Adipocyte (in vitro differentiated cells): ENCODE results near the gene RMC1.

Experiments
- DNase-seq: peaks from one replicate; pipeline ENCODE4 v3.0.0-alpha.2; 2015; ENCODE audit warnings: low read depth
- H3K27me3 ChIP-seq: replicated peaks from 2 replicates; pipeline ENCODE4 v1.7.0; 2013; ENCODE audit warnings: mild to moderate bottlenecking, low read length, moderate library complexity; ENCODE audit not compliant: control insufficient read depth, insufficient read depth
- H3K36me3 ChIP-seq: 2 replicates; pipeline ENCODE4 v1.7.0; 2013; ENCODE audit warnings: low read length, mild to moderate bottlenecking, moderate library complexity; ENCODE audit not compliant: control insufficient read depth, insufficient read depth, severe bottlenecking
- H3K4me1 ChIP-seq: 2 replicates; pipeline ENCODE4 v1.7.0; 2013; ENCODE audit warnings: mild to moderate bottlenecking, low read length, moderate library complexity; ENCODE audit not compliant: control insufficient read depth, insufficient read depth
- H3K4me3 ChIP-seq: 2 replicates; pipeline ENCODE4 v1.7.0; 2013; ENCODE audit warnings: mild to moderate bottlenecking, low read length, moderate library complexity
- H3K9ac ChIP-seq: 2 replicates; pipeline ENCODE4 v1.7.0; 2013; ENCODE audit warnings: mild to moderate bottlenecking, low read length, moderate library complexity
- H3K9me3 ChIP-seq: 2 replicates; pipeline ENCODE4 v1.7.0; 2013; ENCODE audit warnings: mild to moderate bottlenecking, low read length, moderate library complexity; ENCODE audit not compliant: control insufficient read depth

The RMC1 gene

GRCh38 chr18:23538001-23538400 is 34.7 kb downstream of the RMC1 start:
- Histone ChIP-seq H3K9me3 (no peaks in the 10 kb centered on the region), H3K4me3 (no peak overlapping the region), H3K27me3 (no peaks in the 10 kb centered on the region), H3K36me3 (peaks cover 100% of the 10 kb centered on the region), H3K9ac (no peak overlapping the region), H3K4me1 (no peaks in the 10 kb centered on the region)
- DNase-seq, result no peak

- Histone ChIP-seq H3K9me3 (no peaks in the 10 kb centered on the region), H3K4me1 (no peaks in the 10 kb centered on the region), H3K36me3 (peaks cover 98% of the 10 kb centered on the region), H3K27me3 (no peaks in the 10 kb centered on the region), H3K4me3 (no peak overlapping the region), H3K9ac (no peak overlapping the region)
- DNase-seq, result peak; percentile 32
Measured at GRCh38 chr18:23538870-23539269, 35.6 kb downstream of the RMC1 start.

- DNase-seq, result no peak
- H3K9me3 ChIP-seq, result no peaks in the 10 kb centered on the region
- peaks cover 98% of the 10 kb centered on the region for H3K36me3 ChIP-seq
- no peaks in the 10 kb centered on the region for H3K4me1 ChIP-seq
- no peaks in the 10 kb centered on the region for H3K27me3 ChIP-seq
- H3K9ac ChIP-seq, result no peak overlapping the region
- no peak overlapping the region for H3K4me3 ChIP-seq
Measured at GRCh38 chr18:23539296-23539695, 36.0 kb downstream of the RMC1 start.

- DNase-seq, result no peak
- Histone ChIP-seq H3K9me3 (no peaks in the 10 kb centered on the region), H3K36me3 (peaks cover 98% of the 10 kb centered on the region), H3K9ac (no peak overlapping the region), H3K27me3 (no peaks in the 10 kb centered on the region), H3K4me3 (no peak overlapping the region), H3K4me1 (no peaks in the 10 kb centered on the region)
Measured at GRCh38 chr18:23539911-23540525, 36.7 kb downstream of the RMC1 start.

- Histone ChIP-seq H3K4me1 (no peaks in the 10 kb centered on the region), H3K4me3 (no peak overlapping the region), H3K36me3 (peaks cover 97% of the 10 kb centered on the region), H3K9ac (no peak overlapping the region), H3K9me3 (no peaks in the 10 kb centered on the region), H3K27me3 (no peaks in the 10 kb centered on the region)
- no peak for DNase-seq
Measured at GRCh38 chr18:23540867-23541266, 37.6 kb downstream of the RMC1 start.

GRCh38 chr18:23541349-23542093 is 38.2 kb downstream of the RMC1 start:
- Histone ChIP-seq H3K4me1 (no peaks in the 10 kb centered on the region), H3K9ac (no peak overlapping the region), H3K9me3 (no peaks in the 10 kb centered on the region), H3K4me3 (no peak overlapping the region), H3K36me3 (peaks cover 96% of the 10 kb centered on the region), H3K27me3 (no peaks in the 10 kb centered on the region)
- DNase-seq, result no peak

GRCh38 chr18:23542461-23542860 is 39.1 kb downstream of the RMC1 start:
- H3K36me3 ChIP-seq, result peaks cover 96% of the 10 kb centered on the region
- no peak overlapping the region for H3K4me3 ChIP-seq
- H3K9ac ChIP-seq, result no peak overlapping the region
- H3K9me3 ChIP-seq, result no peaks in the 10 kb centered on the region
- H3K4me1 ChIP-seq, result no peaks in the 10 kb centered on the region
- DNase-seq, result no peak
- no peaks in the 10 kb centered on the region for H3K27me3 ChIP-seq

GRCh38 chr18:23545247-23545789 is 42.0 kb downstream of the RMC1 start:
- Histone ChIP-seq H3K36me3 (peaks cover 85% of the 10 kb centered on the region), H3K9me3 (no peaks in the 10 kb centered on the region), H3K4me3 (no peak overlapping the region), H3K9ac (no peak overlapping the region), H3K4me1 (peaks cover 4% of the 10 kb centered on the region), H3K27me3 (no peaks in the 10 kb centered on the region)
- no peak for DNase-seq

- Histone ChIP-seq H3K4me1 (peaks cover 4% of the 10 kb centered on the region), H3K27me3 (no peaks in the 10 kb centered on the region), H3K9ac (no peak overlapping the region), H3K4me3 (no peak overlapping the region), H3K9me3 (no peaks in the 10 kb centered on the region), H3K36me3 (peaks cover 82% of the 10 kb centered on the region)
- DNase-seq, result no peak
Measured at GRCh38 chr18:23547306-23547705, 44.0 kb downstream of the RMC1 start.

- H3K4me3 ChIP-seq, result no peak overlapping the region
- no peaks in the 10 kb centered on the region for H3K9me3 ChIP-seq
- no peak overlapping the region for H3K9ac ChIP-seq
- H3K27me3 ChIP-seq, result no peaks in the 10 kb centered on the region
- peak; percentile 33 for DNase-seq
- H3K4me1 ChIP-seq, result peaks cover 7% of the 10 kb centered on the region
- peaks cover 82% of the 10 kb centered on the region for H3K36me3 ChIP-seq
Measured at GRCh38 chr18:23547846-23548245, 44.5 kb downstream of the RMC1 start.

GRCh38 chr18:23548275-23548674 is 45.0 kb downstream of the RMC1 start:
- Histone ChIP-seq H3K4me1 (peaks cover 11% of the 10 kb centered on the region), H3K27me3 (no peaks in the 10 kb centered on the region), H3K36me3 (peaks cover 83% of the 10 kb centered on the region), H3K9ac (no peak overlapping the region), H3K4me3 (no peak overlapping the region), H3K9me3 (no peaks in the 10 kb centered on the region)
- no peak for DNase-seq
